ENCODE data around the gene HPCAL1. TPM values are rescaled to one million over a fixed set of nuclear protein-coding genes. Genes with fewer than 3 reads are reported as not detected.

The HPCAL1 gene
- total and polyA plus RNA-seq, 2 experiments from 2014 or later: 13.4 to 25.5 TPM

DNA sequence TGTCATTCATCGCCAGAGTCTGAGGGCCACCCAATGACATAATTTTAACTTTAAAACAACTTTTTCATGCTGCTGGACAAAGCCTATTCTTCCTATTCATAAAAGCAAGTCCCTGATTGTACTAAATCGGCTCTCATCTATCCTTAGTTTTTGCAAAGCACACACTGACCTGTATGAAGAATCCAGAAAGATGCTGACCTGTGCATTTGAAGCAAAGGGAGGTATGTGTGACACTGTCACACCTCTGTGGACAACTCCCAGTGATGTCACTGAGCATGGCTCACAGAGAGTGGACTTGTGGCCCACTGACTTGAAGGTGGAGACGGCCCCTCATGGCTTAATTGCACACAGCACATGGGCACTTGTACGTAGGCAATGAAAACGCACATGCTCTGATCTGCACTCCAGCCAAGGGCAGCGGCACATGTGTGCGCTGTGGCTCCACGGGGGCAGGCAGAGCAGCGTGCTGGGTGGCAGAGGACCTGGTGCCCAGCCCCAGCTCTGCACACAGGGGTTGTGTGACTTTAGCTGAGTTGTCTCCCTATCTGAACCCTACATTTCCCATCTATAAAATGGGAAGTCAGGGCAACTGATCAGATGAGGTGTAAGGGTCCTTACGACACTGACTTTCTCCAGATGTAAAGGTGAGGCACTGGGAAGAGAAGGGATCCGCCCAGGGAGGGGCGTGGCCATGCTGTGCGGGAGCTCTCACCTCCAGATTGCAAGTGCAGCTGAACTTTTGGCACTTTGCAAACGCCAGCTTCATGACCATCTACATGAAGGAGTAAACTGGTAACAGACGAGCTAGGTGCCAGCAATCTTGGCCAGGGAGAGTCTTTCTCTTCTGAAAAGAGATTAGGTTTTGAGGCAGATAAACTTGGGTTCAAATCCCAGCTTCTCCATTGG, 159.7 kb downstream of the HPCAL1 start:
- H3K9me3 ChIP-seq (ENCODE audit: low read depth): no peaks in the 10 kb centered on the region
- no peak overlapping the region for H3K4me3 ChIP-seq
- no peaks in the 10 kb centered on the region for H3K4me1 ChIP-seq (ENCODE audit: low read depth)
- H3K36me3 ChIP-seq: no peaks in the 10 kb centered on the region
- H3K27me3 ChIP-seq: no peaks in the 10 kb centered on the region
- TF ChIP-seq, protein P1, sequence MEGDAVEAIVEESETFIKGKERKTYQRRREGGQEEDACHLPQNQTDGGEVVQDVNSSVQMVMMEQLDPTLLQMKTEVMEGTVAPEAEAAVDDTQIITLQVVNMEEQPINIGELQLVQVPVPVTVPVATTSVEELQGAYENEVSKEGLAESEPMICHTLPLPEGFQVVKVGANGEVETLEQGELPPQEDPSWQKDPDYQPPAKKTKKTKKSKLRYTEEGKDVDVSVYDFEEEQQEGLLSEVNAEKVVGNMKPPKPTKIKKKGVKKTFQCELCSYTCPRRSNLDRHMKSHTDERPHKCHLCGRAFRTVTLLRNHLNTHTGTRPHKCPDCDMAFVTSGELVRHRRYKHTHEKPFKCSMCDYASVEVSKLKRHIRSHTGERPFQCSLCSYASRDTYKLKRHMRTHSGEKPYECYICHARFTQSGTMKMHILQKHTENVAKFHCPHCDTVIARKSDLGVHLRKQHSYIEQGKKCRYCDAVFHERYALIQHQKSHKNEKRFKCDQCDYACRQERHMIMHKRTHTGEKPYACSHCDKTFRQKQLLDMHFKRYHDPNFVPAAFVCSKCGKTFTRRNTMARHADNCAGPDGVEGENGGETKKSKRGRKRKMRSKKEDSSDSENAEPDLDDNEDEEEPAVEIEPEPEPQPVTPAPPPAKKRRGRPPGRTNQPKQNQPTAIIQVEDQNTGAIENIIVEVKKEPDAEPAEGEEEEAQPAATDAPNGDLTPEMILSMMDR (IDR thresholded peaks at IDR 0.05; ENCODE audit: low read depth, low read length): no peak
- DNase-seq (ENCODE audit: low read depth in 1 of 2, low spot score in 1 of 2): no peak
- no peak overlapping the region for H3K27ac ChIP-seq

DNA sequence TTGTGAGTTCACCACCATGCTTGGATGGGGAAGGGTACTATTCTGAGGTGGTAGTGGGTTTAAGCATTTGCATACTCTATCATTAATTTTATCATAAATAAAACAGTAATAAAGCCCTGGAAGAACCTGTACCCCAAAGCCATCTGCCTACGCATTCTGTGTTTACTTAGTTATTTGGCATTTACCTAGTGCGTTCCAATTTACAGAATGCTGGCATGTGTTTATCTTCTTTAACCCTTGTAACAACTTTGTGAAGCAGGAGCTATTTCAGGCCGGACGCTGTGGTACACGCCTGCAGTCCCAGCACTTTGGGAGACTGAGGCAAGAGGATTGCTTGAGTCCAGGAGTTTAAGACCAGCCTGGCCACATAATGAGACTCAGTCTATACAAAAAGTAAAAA, 163.2 kb downstream of the HPCAL1 start:
- Histone ChIP-seq H3K4me3 (no peak overlapping the region), H3K9me3 (ENCODE audit: low read depth) (no peaks in the 10 kb centered on the region), H3K27ac (no peak overlapping the region), H3K36me3 (no peaks in the 10 kb centered on the region), H3K4me1 (ENCODE audit: low read depth) (peaks cover 3% of the 10 kb centered on the region), H3K27me3 (no peaks in the 10 kb centered on the region)
- no peak for DNase-seq (ENCODE audit: low read depth in 1 of 2, low spot score in 1 of 2)
- TF ChIP-seq, protein P1 (IDR thresholded peaks at IDR 0.05; ENCODE audit: low read depth, low read length): no peak

DNA sequence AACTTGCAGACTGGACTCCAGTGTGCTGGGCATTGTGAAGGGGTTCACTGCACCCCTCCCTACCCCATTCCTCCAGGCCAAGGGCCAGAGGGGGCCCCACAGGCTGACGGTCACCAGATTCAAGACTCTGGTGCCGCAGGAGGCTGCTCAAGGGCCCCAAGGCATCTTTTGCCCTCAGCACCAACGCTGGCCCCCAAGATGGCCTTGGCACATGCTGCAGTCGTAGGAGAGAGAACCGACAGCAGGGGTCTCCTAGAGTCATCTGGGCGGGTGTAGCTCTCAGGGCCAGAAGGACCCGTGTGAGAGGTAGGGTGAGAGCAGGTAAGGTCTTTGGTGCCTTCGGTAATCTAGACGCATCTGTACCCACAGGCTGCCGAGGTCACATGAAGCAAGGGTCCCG, 164.1 kb downstream of the HPCAL1 start:
- H3K27me3 ChIP-seq: no peaks in the 10 kb centered on the region
- H3K4me1 ChIP-seq (ENCODE audit: low read depth): peaks cover 3% of the 10 kb centered on the region
- H3K4me3 ChIP-seq: no peak overlapping the region
- no peaks in the 10 kb centered on the region for H3K36me3 ChIP-seq
- H3K9me3 ChIP-seq (ENCODE audit: low read depth): no peaks in the 10 kb centered on the region
- no peak for DNase-seq (ENCODE audit: low read depth in 1 of 2, low spot score in 1 of 2)
- TF ChIP-seq, protein P1 (IDR thresholded peaks at IDR 0.05; ENCODE audit: low read depth, low read length): no peak
- H3K27ac ChIP-seq: no peak overlapping the region

DNA sequence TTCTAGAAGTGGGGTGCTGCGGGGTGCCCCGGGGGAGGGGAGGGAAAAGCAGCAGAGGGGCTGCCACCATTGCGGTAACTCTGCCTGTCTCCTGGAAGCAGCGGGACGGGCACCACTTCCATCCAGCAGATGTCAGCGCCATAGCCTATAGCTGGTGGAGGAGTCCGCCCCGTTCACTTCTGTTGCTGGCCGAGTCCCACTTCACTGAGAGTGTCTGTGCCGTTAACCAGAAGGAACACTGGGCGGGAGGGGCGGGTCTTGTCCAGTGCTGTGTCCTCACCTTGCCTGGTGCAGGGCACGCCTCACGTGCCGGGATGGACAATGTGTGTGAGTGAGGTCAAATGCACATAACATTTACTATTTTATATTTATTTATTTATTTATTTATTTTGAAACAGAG, 164.7 kb downstream of the HPCAL1 start:
- H3K27me3 ChIP-seq: no peaks in the 10 kb centered on the region
- H3K36me3 ChIP-seq: no peaks in the 10 kb centered on the region
- peak in 1 of 2 donors; percentile 35 for DNase-seq (ENCODE audit: low read depth in 1 of 2, low spot score in 1 of 2)
- no peak overlapping the region for H3K4me3 ChIP-seq
- peaks cover 3% of the 10 kb centered on the region for H3K4me1 ChIP-seq (ENCODE audit: low read depth)
- no peaks in the 10 kb centered on the region for H3K9me3 ChIP-seq (ENCODE audit: low read depth)
- no peak overlapping the region for H3K27ac ChIP-seq
- TF ChIP-seq, protein P1 (IDR thresholded peaks at IDR 0.05; ENCODE audit: low read depth, low read length): no peak

DNA sequence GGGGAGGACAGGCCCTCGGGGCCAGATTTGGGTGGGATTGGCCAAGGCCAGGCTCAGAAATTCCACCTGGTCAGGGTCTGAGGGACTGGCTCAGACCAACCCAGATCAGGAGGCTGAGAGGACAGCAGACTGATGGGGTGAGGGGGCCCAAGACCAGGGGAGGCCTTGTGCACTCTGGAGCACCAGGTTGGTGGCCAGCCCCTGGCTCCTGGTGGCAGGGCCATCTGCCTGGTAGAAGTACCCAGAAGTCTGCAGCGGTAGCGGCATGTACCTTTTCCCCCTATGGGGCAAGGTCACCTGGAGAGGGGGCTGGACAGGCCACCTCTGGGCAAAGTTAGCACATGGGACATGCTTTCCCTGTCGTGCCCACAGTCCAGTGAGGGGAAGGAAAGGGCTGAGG, 166.6 kb downstream of the HPCAL1 start:
- no peaks in the 10 kb centered on the region for H3K36me3 ChIP-seq
- no peak overlapping the region for H3K4me3 ChIP-seq
- no peak overlapping the region for H3K27ac ChIP-seq
- H3K27me3 ChIP-seq: no peaks in the 10 kb centered on the region
- H3K4me1 ChIP-seq (ENCODE audit: low read depth): peaks cover 3% of the 10 kb centered on the region
- TF ChIP-seq, protein P1 (IDR thresholded peaks at IDR 0.05; ENCODE audit: low read depth, low read length): no peak
- no peak for DNase-seq (ENCODE audit: low read depth in 1 of 2, low spot score in 1 of 2)
- no peaks in the 10 kb centered on the region for H3K9me3 ChIP-seq (ENCODE audit: low read depth)
